ENCODE data around the gene B4GALT1. TPM values are rescaled to one million over a fixed set of nuclear protein-coding genes. Genes with fewer than 3 reads are reported as not detected.
"Not testable (repeated sequence)": the region's sequence is repeated elsewhere in the genome, so short reads cannot be mapped to it uniquely, and the experiment has no call there.

The B4GALT1 gene
- total RNA-seq, 1 experiment from 2014 or later, result 19.1 TPM

DNA sequence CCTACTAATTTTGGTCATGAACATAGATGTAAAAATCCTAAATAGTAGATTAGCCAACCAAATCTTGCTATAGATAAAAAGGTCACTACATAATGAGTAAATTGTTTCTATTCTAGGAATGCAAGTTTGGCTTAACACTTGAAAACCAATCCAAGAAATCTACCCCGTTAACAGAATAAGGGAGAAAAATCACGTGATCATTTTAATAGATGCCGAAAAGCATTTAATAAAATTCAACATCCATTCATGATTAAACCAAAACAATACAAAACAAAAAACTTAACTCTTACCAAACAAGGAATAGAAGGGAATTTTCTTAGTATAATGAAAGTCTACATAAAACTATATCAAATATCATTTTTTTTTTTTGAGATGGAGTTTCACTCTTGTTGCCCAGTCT lies 69.9 kb downstream of the B4GALT1 start:
- ChIA-PET CTCF (no interaction called here), POLR2A (no interaction called here)
- DNase-seq (ENCODE audit: low spot score), result no peak
- H3K27me3 Mint-ChIP-seq (ENCODE audit: low read depth), result peaks cover 4% of the 10 kb centered on the region; the same call in 1 of the 2 replicates
- no peaks in the 10 kb centered on the region for H3K36me3 Mint-ChIP-seq
- no peaks in the 10 kb centered on the region for H3K4me1 Mint-ChIP-seq
- no peak for ATAC-seq
- TF ChIP-seq TEAD1 (CRISPR knock-in tag; IDR thresholded peaks at IDR 0.05) (no peak), AR (CRISPR knock-in tag; IDR thresholded peaks at IDR 0.05) (no peak), ZNF121 (CRISPR knock-in tag; IDR thresholded peaks at IDR 0.05) (no peak), ZNF512 (CRISPR knock-in tag; IDR thresholded peaks at IDR 0.05; ENCODE audit: borderline replicate concordance) (no peak), NR1H2 (CRISPR knock-in tag; IDR thresholded peaks at IDR 0.05) (no peak), GTF2I (CRISPR knock-in tag; conservative IDR thresholded peaks at IDR 0.05) (no peak), MAX (CRISPR knock-in tag; IDR thresholded peaks at IDR 0.05) (no peak), ZNF263 (CRISPR knock-in tag; IDR thresholded peaks at IDR 0.05; ENCODE audit: low read depth) (no peak), FOXP4 (CRISPR knock-in tag; IDR thresholded peaks at IDR 0.05) (no peak), HMGA2 (CRISPR knock-in tag; IDR thresholded peaks at IDR 0.05) (no peak)
- no peak overlapping the region for H3K27ac Mint-ChIP-seq
- no peaks in the 10 kb centered on the region for H3K9me3 Mint-ChIP-seq
- no peak overlapping the region for H3K4me3 Mint-ChIP-seq

DNA sequence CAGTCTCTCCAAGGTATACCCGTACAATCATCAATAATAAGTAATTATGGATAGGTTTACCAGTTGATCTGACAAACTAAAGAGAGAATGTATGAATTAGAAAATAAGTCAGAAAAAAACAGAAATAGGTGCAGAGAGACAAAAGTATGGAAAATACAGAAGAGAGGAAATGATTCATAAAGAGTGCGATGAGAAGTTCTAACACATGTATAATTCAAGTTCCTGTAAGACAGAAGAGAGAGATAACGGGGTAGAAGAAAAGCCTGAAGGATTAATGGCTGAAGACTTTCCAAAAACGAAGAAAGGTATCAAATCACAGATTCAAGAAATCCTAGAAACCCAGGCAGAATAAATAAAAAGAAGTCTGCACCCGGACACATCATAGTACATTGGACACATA lies 74.5 kb downstream of the B4GALT1 start:
- no peaks in the 10 kb centered on the region for H3K4me1 Mint-ChIP-seq
- H3K27me3 Mint-ChIP-seq (ENCODE audit: low read depth), result peaks cover 28% of the 10 kb centered on the region
- TF ChIP-seq, protein P1, sequence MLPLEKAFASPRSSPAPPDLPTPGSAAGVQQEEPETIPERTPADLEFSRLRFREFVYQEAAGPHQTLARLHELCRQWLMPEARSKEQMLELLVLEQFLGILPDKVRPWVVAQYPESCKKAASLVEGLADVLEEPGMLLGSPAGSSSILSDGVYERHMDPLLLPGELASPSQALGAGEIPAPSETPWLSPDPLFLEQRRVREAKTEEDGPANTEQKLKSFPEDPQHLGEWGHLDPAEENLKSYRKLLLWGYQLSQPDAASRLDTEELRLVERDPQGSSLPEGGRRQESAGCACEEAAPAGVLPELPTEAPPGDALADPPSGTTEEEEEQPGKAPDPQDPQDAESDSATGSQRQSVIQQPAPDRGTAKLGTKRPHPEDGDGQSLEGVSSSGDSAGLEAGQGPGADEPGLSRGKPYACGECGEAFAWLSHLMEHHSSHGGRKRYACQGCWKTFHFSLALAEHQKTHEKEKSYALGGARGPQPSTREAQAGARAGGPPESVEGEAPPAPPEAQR (CRISPR knock-in tag; IDR thresholded peaks at IDR 0.05), result no peak
- TF ChIP-seq MYBL2 (CRISPR knock-in tag; IDR thresholded peaks at IDR 0.05) (no peak), RELA (CRISPR knock-in tag; IDR thresholded peaks at IDR 0.05; ENCODE audit: borderline replicate concordance) (no peak), E2F1 (CRISPR knock-in tag; IDR thresholded peaks at IDR 0.05) (no peak), NFATC4 (CRISPR knock-in tag; IDR thresholded peaks at IDR 0.05) (no peak), ATF6 (CRISPR knock-in tag; IDR thresholded peaks at IDR 0.05) (no peak), KAT7 (CRISPR knock-in tag; IDR thresholded peaks at IDR 0.05; ENCODE audit: borderline replicate concordance) (no peak), GABPB1 (CRISPR knock-in tag; IDR thresholded peaks at IDR 0.05) (no peak), ZNF671 (CRISPR knock-in tag; IDR thresholded peaks at IDR 0.05) (no peak), FOXJ3 (CRISPR knock-in tag; IDR thresholded peaks at IDR 0.05; ENCODE audit: borderline replicate concordance) (no peak)
- ATAC-seq (no peak), DNase-seq (ENCODE audit: low spot score) (no peak)
- no peak overlapping the region for H3K4me3 Mint-ChIP-seq
- CTCF ChIA-PET, result no interaction called here
- no peak overlapping the region for H3K27ac Mint-ChIP-seq
- POLR2A ChIA-PET, result no interaction called here
- H3K36me3 Mint-ChIP-seq, result no peaks in the 10 kb centered on the region
- H3K9me3 Mint-ChIP-seq, result no peaks in the 10 kb centered on the region

GRCh38 chr9:33085672-33086071 lies 81.5 kb downstream of the B4GALT1 start:
- H3K4me3 Mint-ChIP-seq; DNase-seq (ENCODE audit: low spot score); ATAC-seq; H3K4me1 Mint-ChIP-seq; POLR2A ChIA-PET; H3K36me3 Mint-ChIP-seq; H3K27ac Mint-ChIP-seq; CTCF ChIA-PET: not testable (repeated sequence)
- peaks cover 14% of the 10 kb centered on the region for H3K9me3 Mint-ChIP-seq
- H3K27me3 Mint-ChIP-seq (ENCODE audit: low read depth), result peaks cover 45% of the 10 kb centered on the region

Measured in WTC11 (cell line).